Measurements from ENCODE around the gene CRMP1.

DNA sequence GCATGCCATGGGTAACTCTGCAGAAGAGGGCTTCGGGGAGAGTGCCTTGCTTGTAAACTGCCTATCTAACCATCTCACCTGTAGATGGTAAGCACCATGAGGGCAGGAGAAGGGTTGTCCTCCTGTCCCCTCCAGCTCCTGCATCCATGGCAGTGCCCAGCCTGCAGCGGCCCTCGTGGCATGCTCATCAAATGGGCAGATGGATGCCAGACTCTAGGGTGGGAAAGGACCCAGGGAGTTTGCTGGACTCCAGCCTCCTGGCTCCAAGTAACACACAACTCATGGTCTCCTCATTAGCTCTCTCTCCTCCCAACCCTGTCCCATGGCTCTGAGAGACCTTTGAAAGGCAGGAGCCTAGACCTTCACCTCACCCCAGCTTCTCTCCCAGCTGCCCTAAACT, 29.7 kb upstream of the CRMP1 start:
- TF ChIP-seq POLR2A (IDR thresholded peaks at IDR 0.05), result no peak
- TF ChIP-seq, protein P1, sequence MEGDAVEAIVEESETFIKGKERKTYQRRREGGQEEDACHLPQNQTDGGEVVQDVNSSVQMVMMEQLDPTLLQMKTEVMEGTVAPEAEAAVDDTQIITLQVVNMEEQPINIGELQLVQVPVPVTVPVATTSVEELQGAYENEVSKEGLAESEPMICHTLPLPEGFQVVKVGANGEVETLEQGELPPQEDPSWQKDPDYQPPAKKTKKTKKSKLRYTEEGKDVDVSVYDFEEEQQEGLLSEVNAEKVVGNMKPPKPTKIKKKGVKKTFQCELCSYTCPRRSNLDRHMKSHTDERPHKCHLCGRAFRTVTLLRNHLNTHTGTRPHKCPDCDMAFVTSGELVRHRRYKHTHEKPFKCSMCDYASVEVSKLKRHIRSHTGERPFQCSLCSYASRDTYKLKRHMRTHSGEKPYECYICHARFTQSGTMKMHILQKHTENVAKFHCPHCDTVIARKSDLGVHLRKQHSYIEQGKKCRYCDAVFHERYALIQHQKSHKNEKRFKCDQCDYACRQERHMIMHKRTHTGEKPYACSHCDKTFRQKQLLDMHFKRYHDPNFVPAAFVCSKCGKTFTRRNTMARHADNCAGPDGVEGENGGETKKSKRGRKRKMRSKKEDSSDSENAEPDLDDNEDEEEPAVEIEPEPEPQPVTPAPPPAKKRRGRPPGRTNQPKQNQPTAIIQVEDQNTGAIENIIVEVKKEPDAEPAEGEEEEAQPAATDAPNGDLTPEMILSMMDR (IDR thresholded peaks at IDR 0.05), result no peak

Measured in thyroid gland (tissue), 4 donors.